Prostate gland (tissue), 2 donors: ENCODE data around the gene DOCK10.

Source experiments
- CTCF ChIP-seq, 4 experiments: fragments of 200-600 bp in 2 of 4; fragments of 450-650 bp in 2 of 4; sonication (generic) in 2 of 4; IDR thresholded peaks; 1 replicate in 3 of 4; 2 replicates in 1 of 4; pipeline ENCODE4 v1.5.1; 2016 to 2019; ENCODE audit warnings: antibody characterized with exemption in 4 of 4, mild to moderate bottlenecking in 2 of 4, moderate library complexity in 2 of 4
- POLR2A ChIP-seq: fragments of 450-650 bp; IDR thresholded peaks from one replicate; pipeline ENCODE4 v1.6.1; 2016; ENCODE audit warnings: antibody characterized with exemption, mild to moderate bottlenecking
- POLR2AphosphoS5 ChIP-seq: sonication (generic); formaldehyde crosslinking; IDR thresholded peaks from one replicate; pipeline ENCODE4 v1.6.1; 2017; ENCODE audit warnings: antibody characterized with exemption

- TF ChIP-seq POLR2AphosphoS5: no peak
- TF ChIP-seq CTCF (IDR thresholded peaks at IDR 0.05): no peak
- no peak for TF ChIP-seq POLR2A
Observed at GRCh38 chr2:224947566-224947965, 94.7 kb downstream of the DOCK10 start.
